ENCODE data around the gene CD79B. TPM values are rescaled to one million over a fixed set of nuclear protein-coding genes. Genes with fewer than 3 reads are reported as not detected.
"Not testable (repeated sequence)": the region's sequence is repeated elsewhere in the genome, so short reads cannot be mapped to it uniquely, and the experiment has no call there.

Gene CD79B
- polyA plus RNA-seq, 1 donor (not counting 4 experiments of a cell fraction or from before 2014, with no cell fraction given): 0.07 TPM

GRCh38 chr17:63916566-63917185, 15.5 kb downstream of the CD79B start:
- no peak for TF ChIP-seq CTCF (optimal IDR thresholded peaks at IDR 0.05 in 1 of 3, IDR thresholded peaks at IDR 0.05 in 1 of 3, conservative IDR thresholded peaks at IDR 0.05 in 1 of 3; ENCODE audit: extremely low read depth in 1 of 3, insufficient read depth in 2 of 3, low read length in 3 of 3)
- TF ChIP-seq EZH2 (IDR thresholded peaks at IDR 0.05; ENCODE audit: low read length): no peak
- Histone ChIP-seq H3K4me1 (ENCODE audit: control insufficient read depth, extremely low read depth, insufficient read depth, low read length) (no peaks in the 10 kb centered on the region), H3K9ac (ENCODE audit: control insufficient read depth, extremely low read depth, insufficient read depth, low read length) (no peak overlapping the region), H3K27ac (ENCODE audit: control insufficient read depth, insufficient read depth, low read length) (no peak overlapping the region), H3K27me3 (ENCODE audit: control insufficient read depth, extremely low read depth, insufficient read depth, low read length) (no peaks in the 10 kb centered on the region), H3K36me3 (ENCODE audit: control insufficient read depth in 2 of 2, extremely low read depth in 1 of 2, insufficient read depth in 2 of 2, low read length in 2 of 2) (no peaks in the 10 kb centered on the region), H3K4me3 (ENCODE audit: control insufficient read depth in 2 of 3, extremely low read depth in 1 of 3, insufficient read depth in 2 of 3, low read depth in 1 of 3, low read length in 3 of 3) (no peak overlapping the region), H2AFZ (ENCODE audit: control insufficient read depth, low read length) (no peak overlapping the region), H3K79me2 (ENCODE audit: control insufficient read depth, insufficient read depth, low read length) (no peaks in the 10 kb centered on the region), H3K9me1 (ENCODE audit: control insufficient read depth, extremely low read depth, insufficient read depth, low read length) (no peaks in the 10 kb centered on the region), H3K9me3 (ENCODE audit: control insufficient read depth, low read depth, low read length) (no peaks in the 10 kb centered on the region), H4K20me1 (ENCODE audit: control insufficient read depth, extremely low read depth, insufficient read depth, low read length) (no peaks in the 10 kb centered on the region), H3K4me2 (ENCODE audit: control insufficient read depth, extremely low read depth, insufficient read depth, low read depth, low read length) (no peak overlapping the region)
- no peak for FAIRE-seq
- dilution Hi-C loops (cut with MboI; ENCODE audit: extremely low pct_ligation_motif_present, low sequenced_read_pairs): no loop called here
- DNase-seq (ENCODE audit: low read depth, low spot score): no peak

GRCh38 chr17:63915753-63916152, 16.4 kb downstream of the CD79B start:
- H3K4me3 ChIP-seq (ENCODE audit: control insufficient read depth in 2 of 3, extremely low read depth in 1 of 3, insufficient read depth in 2 of 3, low read depth in 1 of 3, low read length in 3 of 3); H3K27me3 ChIP-seq (ENCODE audit: control insufficient read depth, extremely low read depth, insufficient read depth, low read length); dilution Hi-C loops (cut with MboI; ENCODE audit: extremely low pct_ligation_motif_present, low sequenced_read_pairs); H3K4me1 ChIP-seq (ENCODE audit: control insufficient read depth, extremely low read depth, insufficient read depth, low read length); H3K27ac ChIP-seq (ENCODE audit: control insufficient read depth, insufficient read depth, low read length); H3K9me1 ChIP-seq (ENCODE audit: control insufficient read depth, extremely low read depth, insufficient read depth, low read length); FAIRE-seq; DNase-seq (ENCODE audit: low read depth, low spot score); H4K20me1 ChIP-seq (ENCODE audit: control insufficient read depth, extremely low read depth, insufficient read depth, low read length); H3K4me2 ChIP-seq (ENCODE audit: control insufficient read depth, extremely low read depth, insufficient read depth, low read depth, low read length); H2AFZ ChIP-seq (ENCODE audit: control insufficient read depth, low read length); H3K9ac ChIP-seq (ENCODE audit: control insufficient read depth, extremely low read depth, insufficient read depth, low read length); H3K9me3 ChIP-seq (ENCODE audit: control insufficient read depth, low read depth, low read length); H3K36me3 ChIP-seq (ENCODE audit: control insufficient read depth in 2 of 2, extremely low read depth in 1 of 2, insufficient read depth in 2 of 2, low read length in 2 of 2); H3K79me2 ChIP-seq (ENCODE audit: control insufficient read depth, insufficient read depth, low read length): not testable (repeated sequence)

- no peaks in the 10 kb centered on the region for H4K20me1 ChIP-seq (ENCODE audit: control insufficient read depth, extremely low read depth, insufficient read depth, low read length)
- H3K4me2 ChIP-seq (ENCODE audit: control insufficient read depth, extremely low read depth, insufficient read depth, low read depth, low read length): no peak overlapping the region
- H3K9ac ChIP-seq (ENCODE audit: control insufficient read depth, extremely low read depth, insufficient read depth, low read length): no peak overlapping the region
- H3K9me1 ChIP-seq (ENCODE audit: control insufficient read depth, extremely low read depth, insufficient read depth, low read length): no peaks in the 10 kb centered on the region
- DNase-seq (ENCODE audit: low read depth, low spot score): no peak
- H3K36me3 ChIP-seq (ENCODE audit: control insufficient read depth in 2 of 2, extremely low read depth in 1 of 2, insufficient read depth in 2 of 2, low read length in 2 of 2): no peaks in the 10 kb centered on the region
- no peaks in the 10 kb centered on the region for H3K79me2 ChIP-seq (ENCODE audit: control insufficient read depth, insufficient read depth, low read length)
- no peaks in the 10 kb centered on the region for H3K9me3 ChIP-seq (ENCODE audit: control insufficient read depth, low read depth, low read length)
- FAIRE-seq: no peak
- H3K4me1 ChIP-seq (ENCODE audit: control insufficient read depth, extremely low read depth, insufficient read depth, low read length): no peaks in the 10 kb centered on the region
- no peak overlapping the region for H3K4me3 ChIP-seq (ENCODE audit: control insufficient read depth in 2 of 3, extremely low read depth in 1 of 3, insufficient read depth in 2 of 3, low read depth in 1 of 3, low read length in 3 of 3)
- H3K27ac ChIP-seq (ENCODE audit: control insufficient read depth, insufficient read depth, low read length): no peak overlapping the region
- H2AFZ ChIP-seq (ENCODE audit: control insufficient read depth, low read length): no peak overlapping the region
- dilution Hi-C loops (cut with MboI; ENCODE audit: extremely low pct_ligation_motif_present, low sequenced_read_pairs): no loop called here
- TF ChIP-seq CTCF (optimal IDR thresholded peaks at IDR 0.05 in 1 of 3, IDR thresholded peaks at IDR 0.05 in 1 of 3, conservative IDR thresholded peaks at IDR 0.05 in 1 of 3; ENCODE audit: extremely low read depth in 1 of 3, insufficient read depth in 2 of 3, low read length in 3 of 3) (no peak), EZH2 (IDR thresholded peaks at IDR 0.05; ENCODE audit: low read length) (no peak)
- H3K27me3 ChIP-seq (ENCODE audit: control insufficient read depth, extremely low read depth, insufficient read depth, low read length): no peaks in the 10 kb centered on the region
Observed at GRCh38 chr17:63914471-63914870, 17.7 kb downstream of the CD79B start.

All from keratinocyte (primary cell).